ENCODE measurements around the gene GYS1.
A peak's percentile ranks its signal among the peaks of the same experiment; 100 is the strongest.

GYS1 gene

DNA sequence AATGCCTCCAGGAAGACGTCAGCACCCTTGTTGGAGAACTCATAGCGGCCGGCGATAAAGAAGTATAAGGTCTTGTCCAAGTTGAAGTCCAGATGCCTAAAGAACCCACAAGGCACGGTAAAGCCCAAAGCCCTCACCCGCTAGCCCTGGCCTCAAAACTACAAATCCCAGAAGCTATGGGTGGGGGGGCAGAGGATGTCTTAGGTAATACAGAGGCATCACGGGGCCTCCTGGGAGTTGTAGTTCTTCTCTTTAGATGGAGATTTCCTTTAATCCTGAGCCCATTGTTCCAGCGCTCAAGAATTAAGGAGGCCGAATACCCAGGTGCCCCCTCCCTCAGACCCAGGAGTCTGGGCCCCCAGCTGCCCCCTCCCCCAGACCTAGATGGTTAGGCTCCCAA is 10.8 kb downstream of the GYS1 start:
- DNase-seq (ENCODE audit: low spot score): no peak
- TF ChIP-seq CTCF (IDR thresholded peaks at IDR 0.05; ENCODE audit: borderline replicate concordance, control extremely low read depth, extremely low read depth, insufficient read depth, missing control alignments): no peak
- in situ Hi-C loops (cut with MboI; ENCODE audit: low sequenced_read_pairs, unreplicated experiment): no loop called here

- DNase-seq (ENCODE audit: low spot score): no peak
- in situ Hi-C loops (cut with MboI; ENCODE audit: low sequenced_read_pairs, unreplicated experiment): no loop called here
These were observed 16.0 kb downstream of the GYS1 start for GRCh38 chr19:48977061-48977460.

DNA sequence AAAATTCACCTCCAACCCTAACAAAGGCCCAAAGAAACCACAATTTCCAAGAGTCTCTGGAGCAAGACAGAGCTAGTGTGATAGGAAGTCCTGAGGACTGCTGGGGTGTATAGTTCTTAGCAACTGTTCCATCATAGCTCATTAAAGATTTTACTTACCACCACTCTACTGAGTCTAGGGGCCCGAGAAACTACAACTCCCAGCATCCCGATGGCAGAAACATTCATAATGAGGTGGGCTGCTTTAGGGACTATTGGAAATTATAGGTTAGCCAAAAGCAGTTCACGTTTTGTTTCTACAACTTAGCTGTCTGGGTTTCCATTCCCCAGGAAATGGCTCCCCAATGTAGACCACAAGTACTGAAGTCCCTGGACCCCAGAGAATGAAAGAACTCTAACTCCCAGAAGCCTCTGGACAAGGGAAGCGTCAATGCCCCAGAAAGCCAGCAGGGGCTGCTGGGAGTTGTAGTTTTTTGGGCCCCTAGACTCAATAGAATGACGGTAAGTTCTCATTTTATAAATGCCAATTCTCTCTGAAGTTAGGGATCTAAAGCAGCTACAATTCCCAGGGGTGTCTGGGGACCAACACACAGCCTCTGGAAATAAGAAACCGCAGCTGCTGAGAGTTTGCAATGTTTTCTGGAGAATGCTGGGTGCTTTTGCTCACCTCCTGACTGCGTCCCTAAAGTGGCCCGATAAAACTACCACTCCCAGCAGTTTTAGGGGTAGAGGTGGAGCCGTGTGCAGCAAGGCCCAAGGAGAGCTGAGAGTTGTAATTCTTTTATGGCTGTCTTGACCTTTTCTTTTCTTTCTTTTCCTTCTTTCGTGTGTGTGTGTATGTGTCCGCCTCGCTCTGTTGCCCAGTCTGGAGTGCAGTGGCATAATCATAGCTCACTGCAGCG is 16.9 kb downstream of the GYS1 start:
- DNase-seq (ENCODE audit: low spot score): peak; percentile 56
- no peak for TF ChIP-seq CTCF (IDR thresholded peaks at IDR 0.05; ENCODE audit: borderline replicate concordance, control extremely low read depth, extremely low read depth, insufficient read depth, missing control alignments)
- in situ Hi-C loops (cut with MboI; ENCODE audit: low sequenced_read_pairs, unreplicated experiment): no loop called here

More at GRCh38 chr19:48977061-48977460, 16.0 kb downstream of the GYS1 start:
- TF ChIP-seq CTCF (IDR thresholded peaks at IDR 0.05; ENCODE audit: borderline replicate concordance, control extremely low read depth, extremely low read depth, insufficient read depth, missing control alignments): no peak

- peak; percentile 81 for DNase-seq (ENCODE audit: low spot score)
- in situ Hi-C loops (cut with MboI; ENCODE audit: low sequenced_read_pairs, unreplicated experiment): loop anchor here (5.0 kb wide), 2 partner anchors 99 to 179 kb away; partner anchors contain the start of gene PPP1R15A
- peak; percentile 95 for TF ChIP-seq CTCF (IDR thresholded peaks at IDR 0.05; ENCODE audit: borderline replicate concordance, control extremely low read depth, extremely low read depth, insufficient read depth, missing control alignments)
These were observed 22.1 kb downstream of the GYS1 start for GRCh38 chr19:48970923-48971395.

DNA sequence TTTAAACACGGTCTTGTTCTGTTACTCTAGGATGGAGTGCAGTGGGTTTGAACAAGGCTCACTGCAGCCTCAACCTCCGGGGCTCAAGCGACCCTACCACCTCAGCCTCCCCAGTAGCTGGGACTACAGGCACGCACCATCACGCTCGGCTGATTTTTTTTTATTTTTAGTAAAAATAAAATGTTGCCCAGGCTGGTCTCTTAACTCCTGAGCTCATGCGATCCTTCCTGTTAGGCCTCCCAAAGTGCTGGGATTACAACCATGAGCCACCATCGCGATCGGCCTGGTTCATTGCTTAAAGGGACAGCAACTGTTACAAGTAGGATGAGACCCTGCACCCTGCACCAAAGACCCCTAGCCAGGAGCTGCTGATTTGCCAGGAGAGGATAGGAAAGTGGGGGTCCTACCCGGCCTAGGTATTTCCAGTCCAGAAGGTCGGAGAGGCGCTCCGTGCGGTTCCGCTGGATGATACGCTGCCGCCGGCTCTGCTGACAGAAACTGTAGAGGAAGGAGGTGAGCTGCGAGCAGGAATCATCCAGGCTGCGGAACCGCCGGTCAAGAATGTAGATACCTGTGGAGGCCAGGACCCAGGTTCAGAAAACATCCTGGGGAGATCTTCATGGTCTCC is 22.9 kb downstream of the GYS1 start:
- no peak for DNase-seq (ENCODE audit: low spot score)
- in situ Hi-C loops (cut with MboI; ENCODE audit: low sequenced_read_pairs, unreplicated experiment): loop anchor here (5.0 kb wide), 2 partner anchors 98 to 178 kb away; partner anchors contain the start of gene PPP1R15A
- TF ChIP-seq CTCF (IDR thresholded peaks at IDR 0.05; ENCODE audit: borderline replicate concordance, control extremely low read depth, extremely low read depth, insufficient read depth, missing control alignments): no peak

GRCh38 chr19:48969276-48970138 is 23.6 kb downstream of the GYS1 start:
- no peak for TF ChIP-seq CTCF (IDR thresholded peaks at IDR 0.05; ENCODE audit: borderline replicate concordance, control extremely low read depth, extremely low read depth, insufficient read depth, missing control alignments)
- in situ Hi-C loops (cut with MboI; ENCODE audit: low sequenced_read_pairs, unreplicated experiment): loop anchor here (5.0 kb wide), 2 partner anchors 97 to 177 kb away; partner anchors contain the start of gene PPP1R15A
- DNase-seq (ENCODE audit: low spot score): no peak
